GM21390 (cell line): ENCODE data around the gene PARL.
"Not testable (repeated sequence)": the region's sequence is repeated elsewhere in the genome, so short reads cannot be mapped to it uniquely, and the experiment has no call there.

ENCODE experiments used
- ATAC-seq: cut with Tn5 transposase; IDR thresholded peaks from one replicate; pipeline ENCODE4 v1.9.1; 2021; ENCODE audit not compliant: unreplicated experiment

Gene PARL

DNA sequence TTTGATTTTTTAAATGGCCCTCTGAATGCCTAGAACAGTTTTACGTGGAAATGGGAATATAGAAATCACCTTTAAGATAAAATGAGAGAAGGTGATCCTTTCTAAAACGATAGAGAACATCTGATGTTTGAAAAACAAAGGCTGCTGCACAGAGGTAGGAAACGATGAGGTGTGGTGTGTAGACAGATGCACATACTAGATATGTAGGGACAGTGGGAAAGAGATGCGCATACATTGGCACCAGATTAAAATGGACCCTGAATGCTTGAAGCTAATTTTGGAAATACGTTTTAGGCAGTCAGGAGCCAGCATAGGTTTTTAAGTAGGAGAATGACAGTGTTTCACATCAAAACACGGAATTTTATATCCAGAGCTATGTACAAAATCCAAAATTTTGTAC lies 88.3 kb downstream of the PARL start:
- ATAC-seq, result no peak

- ATAC-seq, result no peak
Observed at GRCh38 chr3:183794452-183794851, 90.2 kb downstream of the PARL start.

DNA sequence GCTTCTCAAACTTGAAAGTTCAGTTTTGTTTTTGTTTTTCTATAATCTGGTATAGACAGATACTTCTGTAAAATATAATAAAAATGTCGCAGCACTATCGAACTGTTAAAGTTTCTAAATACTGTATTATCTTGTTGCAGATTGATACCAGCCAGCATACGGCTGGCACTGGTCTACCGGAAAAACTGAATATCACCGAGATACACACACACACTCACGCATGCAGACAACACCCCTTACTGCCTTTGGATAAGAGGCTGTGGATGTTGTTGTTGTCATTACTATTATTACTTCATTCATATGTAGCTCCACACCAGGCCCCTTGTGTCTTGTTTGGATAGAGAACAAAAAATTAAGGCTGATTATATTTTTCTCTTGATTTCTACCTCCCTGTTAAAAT lies 91.7 kb downstream of the PARL start:
- no peak for ATAC-seq

- ATAC-seq, result no peak
Observed at GRCh38 chr3:183790700-183791099, 94.0 kb downstream of the PARL start.

- no peak for ATAC-seq
Observed at GRCh38 chr3:183789826-183790225, 94.9 kb downstream of the PARL start.

DNA sequence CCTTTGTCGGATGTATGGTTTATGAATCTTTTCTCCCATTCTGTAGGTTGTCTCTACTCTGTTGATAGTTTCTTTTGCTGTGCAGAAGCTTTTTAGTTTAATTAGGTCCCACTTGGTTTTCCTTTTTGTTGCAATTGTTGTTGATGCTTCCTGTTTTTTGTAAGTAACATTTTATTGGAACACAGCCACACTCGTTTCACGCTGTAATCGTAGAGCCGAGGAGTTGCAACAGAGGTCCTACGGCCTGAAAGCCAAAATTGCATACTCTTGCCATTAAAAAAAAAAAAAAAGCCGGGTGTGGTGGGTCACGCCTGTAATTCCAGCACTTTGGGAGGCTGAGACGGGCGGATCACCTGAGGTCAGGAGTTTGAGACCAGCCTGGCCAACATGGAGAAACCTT lies 100.2 kb downstream of the PARL start:
- not testable (repeated sequence) for ATAC-seq

- no peak for ATAC-seq
Observed at GRCh38 chr3:183782576-183783276, 102.0 kb downstream of the PARL start.

DNA sequence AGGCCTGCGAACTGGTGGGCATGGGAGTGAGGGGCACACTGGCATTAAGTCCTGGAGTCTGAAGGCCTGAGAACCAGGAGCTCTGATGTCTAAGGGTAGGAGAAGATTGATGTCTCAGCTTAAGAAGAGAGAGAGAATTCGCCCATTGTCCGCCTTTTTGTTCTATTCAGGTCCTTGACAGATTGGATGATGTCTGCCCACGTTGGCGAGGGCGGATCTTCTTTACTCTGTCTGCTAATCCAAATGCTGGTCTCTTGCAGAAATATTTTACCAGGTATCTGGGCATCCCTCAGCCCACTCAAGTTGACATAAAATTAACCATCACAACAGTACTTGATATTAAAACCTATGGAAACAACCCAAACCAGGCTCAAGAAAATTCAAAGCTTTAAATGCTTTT lies 103.4 kb downstream of the PARL start:
- ATAC-seq, result no peak

GRCh38 chr3:183779896-183780465 lies 104.7 kb downstream of the PARL start:
- no peak for ATAC-seq
